C1 segment of cervical spinal cord (tissue), 14 donors: ENCODE results near the gene LY6G5C.

Source experiments
- DNase-seq, 14 donors: peaks; one replicate each; lab custom pipeline; 2025; lab: John Stamatoyannopoulos, UW

LY6G5C gene

DNA sequence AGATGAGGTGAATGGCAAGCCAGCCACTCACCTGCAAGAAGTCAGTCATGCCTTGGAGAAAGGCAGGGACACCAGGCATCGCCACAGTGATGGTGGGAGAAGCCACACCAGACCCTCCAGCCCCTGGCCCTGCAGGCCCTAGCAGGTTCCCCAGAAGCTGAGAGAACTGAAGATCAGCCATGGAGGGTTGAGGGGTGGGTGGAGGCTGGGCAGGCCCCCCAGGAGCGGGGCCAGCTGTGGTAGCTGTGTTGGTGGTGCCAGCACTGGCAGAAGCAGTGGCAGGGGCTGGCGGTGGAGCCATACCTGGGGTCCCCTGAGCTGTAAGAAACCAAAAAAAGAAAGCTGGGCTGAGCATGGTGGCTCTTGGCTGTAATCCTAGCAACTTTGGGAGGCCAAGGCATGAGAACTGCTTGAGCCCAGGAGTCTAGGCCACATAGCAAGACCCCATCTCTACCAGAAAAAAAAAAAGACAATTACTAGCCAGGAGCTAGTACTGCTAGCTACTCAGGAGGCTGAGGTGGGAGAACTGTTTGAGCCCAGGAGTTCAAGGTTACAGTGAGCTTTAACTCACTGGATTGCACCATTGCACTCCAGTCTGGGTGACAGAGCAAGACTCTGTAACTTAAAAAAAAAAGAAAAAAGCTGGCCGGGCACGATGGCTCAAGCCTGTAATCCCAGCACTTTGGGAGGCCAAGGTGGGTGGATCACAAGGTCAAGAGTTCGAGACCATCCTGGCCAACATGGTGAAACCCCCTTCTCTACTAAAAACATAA is 37.9 kb downstream of the LY6G5C start:
- DNase-seq: no peak

DNA sequence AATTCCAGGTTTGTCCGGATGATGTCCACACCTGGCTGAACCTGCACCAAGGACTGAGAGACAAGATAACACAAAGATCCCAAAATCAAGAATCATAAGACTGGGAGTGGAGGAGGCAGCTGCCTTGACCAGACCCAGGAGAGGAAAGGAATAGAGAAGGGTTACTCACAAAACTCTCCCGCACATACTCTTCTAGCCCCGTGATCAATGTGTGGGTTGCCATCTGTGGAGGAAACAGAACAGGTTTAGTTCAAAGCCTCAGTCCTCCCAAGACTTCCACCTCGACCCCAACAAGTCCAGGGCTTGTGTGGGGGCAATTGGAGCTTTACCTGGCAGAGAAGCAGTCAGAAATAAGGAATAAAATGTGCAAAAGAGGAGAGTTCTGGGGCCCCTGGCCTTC is 39.5 kb downstream of the LY6G5C start:
- DNase-seq: no peak

DNA sequence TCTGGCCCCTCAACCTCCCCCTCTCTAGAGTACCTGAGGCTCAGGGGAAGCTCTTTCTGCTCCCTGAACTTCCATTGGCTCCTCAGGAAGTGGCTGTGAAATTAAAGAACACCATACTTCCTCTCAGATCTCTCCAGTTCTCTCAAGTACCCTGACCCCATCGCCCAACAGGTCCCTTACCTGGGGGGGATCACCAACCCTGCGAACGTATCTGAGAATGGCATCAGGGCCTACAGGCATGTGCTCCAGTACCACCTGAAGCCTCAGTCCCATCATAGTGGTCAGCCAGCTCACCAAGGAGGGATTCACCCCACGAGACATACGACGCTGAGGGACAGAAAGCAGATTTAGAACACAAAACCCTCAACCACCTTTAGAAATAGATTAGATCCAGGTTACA is 40.3 kb downstream of the LY6G5C start:
- no peak for DNase-seq

DNA sequence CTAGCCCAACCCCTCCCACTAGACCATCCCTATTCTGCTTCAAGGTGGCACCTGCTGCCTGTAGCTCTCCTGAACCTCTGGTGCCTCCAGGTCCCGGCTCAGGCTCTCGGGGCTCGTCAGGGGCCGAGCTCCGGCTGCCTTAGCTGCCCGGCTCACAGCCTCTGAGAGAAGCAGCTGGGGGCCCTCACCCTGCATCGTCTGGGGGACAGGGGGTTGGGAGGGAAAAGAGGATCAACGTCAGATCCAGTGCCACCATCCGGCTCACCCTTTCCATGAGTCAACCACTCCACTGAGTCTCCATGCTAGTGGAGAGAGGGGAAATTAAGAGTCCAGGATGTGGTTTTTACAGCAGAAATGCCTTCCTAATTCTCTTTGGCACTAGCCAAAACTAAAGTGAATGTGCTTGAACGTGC is 41.4 kb downstream of the LY6G5C start:
- DNase-seq: no peak

DNA sequence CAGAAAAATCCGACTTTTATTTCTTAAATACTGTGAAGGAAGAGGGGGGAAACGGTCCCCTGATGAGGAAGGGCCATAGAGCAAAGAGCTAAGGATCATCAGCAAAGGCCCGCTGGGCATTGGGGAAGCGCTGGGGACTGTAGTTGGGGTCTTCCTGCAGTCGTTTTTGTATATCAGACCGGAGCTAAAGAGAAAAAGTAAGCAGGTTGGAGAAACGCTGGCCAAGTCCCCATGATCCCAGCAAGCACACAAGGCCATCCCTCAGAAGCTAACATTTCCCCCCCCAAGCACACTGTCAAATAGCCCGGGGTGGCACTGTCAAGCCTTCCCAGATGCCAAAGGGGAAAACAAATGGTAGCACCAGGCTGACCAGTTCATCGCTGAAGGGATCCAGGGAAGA is 41.8 kb downstream of the LY6G5C start:
- DNase-seq: no peak

DNA sequence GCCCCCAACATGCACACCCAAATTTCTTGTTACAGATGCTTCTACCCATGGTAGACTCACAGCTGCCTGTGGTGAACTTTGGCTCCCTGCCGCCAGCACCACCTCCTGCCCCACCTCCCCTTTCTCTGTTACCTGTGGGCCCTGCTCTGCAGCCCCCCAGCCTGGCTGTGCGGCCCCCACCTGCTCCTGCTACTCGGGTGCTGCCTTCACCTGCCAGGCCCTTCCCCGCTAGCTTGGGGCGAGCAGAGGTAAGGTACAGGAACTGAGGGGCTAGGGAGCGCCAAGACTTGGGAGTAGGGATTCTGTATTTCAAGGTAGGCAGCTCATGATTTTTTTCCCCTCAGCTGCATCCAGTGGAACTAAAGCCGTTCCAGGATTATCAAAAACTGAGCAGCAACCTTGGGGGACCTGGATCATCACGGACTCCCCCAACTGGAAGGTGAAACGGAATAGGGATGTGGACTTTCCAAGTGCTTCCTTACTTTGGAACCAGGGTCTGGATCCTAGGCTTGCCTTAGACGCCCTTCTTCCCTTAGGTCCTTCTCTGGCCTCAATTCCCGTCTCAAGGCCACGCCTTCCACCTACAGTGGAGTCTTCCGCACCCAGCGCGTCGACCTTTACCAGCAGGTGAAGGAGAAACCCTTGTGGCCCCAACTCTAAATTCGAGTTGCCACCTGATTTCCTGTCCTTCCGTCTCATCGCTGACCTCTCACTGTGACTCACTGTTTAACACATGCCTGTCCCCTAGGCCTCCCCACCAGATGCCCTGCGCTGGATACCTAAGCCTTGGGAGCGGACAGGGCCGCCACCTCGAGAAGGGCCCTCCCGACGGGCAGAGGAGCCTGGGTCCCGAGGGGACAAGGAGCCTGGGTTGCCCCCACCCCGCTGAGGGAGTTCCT is 43.9 kb downstream of the LY6G5C start:
- no peak for DNase-seq

DNA sequence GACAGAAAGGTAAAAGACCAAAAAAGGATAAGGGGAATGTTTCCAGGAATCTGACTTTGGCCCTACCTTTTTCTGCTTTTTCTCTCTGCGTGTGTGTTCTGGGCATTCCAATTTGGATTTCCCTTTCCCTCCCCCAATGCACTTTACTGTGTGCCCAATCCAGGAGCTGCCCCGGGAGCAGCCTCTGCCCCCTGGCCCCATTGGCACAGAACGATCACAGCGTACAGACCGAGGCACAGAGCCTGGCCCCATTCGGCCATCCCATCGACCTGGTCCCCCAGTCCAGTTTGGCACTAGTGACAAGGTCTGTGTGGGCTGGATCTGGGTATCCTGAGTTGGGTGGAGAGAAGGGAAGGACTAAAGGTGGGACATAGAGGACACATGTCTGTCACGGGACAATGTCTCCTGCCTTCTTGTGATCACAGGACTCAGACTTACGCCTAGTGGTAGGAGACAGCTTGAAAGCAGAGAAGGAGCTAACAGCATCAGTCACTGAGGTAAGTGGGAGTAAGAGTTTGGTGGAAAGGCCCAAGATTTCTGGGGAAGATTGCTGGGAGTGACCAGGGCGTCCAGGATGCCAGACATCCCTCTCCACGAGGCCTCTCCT is 45.8 kb downstream of the LY6G5C start:
- DNase-seq: no peak

DNA sequence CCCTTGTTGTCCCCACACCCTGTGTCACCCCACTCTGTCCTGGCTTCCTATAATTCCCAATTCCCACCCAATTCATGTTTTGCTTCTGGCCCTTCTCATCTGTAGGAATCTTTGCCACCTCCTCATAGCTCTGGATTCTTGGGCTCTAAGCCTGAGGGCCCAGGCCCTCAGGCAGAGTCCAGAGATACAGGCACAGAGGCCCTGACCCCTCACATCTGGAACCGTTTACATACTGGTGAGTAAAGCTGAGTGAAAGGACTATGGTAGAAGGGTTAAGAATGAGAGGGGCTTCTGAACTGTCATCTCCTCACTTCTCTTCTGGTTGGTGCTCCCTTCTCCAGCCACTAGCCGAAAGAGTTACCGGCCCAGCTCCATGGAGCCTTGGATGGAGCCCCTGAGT is 46.7 kb downstream of the LY6G5C start:
- DNase-seq: no peak

DNA sequence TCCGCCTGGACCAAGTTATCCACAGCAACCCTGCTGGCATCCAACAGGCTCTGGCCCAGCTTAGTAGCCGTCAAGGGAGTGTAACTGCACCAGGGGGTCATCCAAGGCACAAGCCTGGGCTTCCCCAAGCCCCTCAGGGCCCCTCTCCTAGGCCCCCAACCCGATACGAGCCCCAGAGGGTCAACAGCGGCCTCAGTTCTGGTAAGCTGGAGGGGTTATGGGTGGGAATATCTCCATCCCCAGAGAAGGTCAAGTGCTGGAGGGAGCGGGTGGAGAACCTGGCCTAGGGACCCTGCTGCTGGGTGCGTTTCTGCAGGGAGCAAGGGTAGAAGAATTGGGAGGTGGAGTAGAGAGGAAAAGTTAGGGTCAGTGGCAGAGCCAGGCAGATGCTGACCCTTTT is 47.4 kb downstream of the LY6G5C start:
- no peak for DNase-seq

DNA sequence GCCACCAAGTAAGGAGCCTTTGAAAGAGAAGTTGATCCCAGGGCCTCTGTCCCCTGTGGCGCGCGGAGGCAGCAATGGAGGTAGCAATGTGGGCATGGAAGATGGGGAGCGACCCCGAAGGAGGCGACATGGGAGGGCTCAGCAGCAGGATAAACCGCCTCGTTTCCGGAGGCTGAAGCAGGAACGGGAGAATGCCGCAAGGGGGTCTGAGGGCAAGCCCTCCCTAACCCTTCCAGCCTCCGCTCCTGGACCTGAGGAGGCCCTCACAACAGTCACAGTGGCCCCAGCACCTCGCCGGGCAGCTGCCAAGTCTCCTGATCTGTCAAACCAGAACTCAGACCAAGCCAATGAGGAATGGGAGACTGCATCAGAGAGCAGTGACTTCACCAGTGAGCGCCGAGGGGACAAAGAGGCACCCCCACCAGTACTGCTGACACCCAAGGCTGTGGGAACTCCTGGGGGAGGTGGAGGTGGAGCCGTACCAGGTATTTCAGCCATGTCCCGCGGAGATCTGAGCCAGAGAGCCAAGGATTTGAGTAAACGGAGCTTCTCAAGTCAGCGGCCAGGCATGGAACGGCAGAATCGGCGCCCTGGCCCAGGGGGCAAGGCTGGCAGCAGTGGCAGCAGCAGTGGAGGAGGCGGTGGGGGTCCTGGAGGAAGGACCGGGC is 48.5 kb downstream of the LY6G5C start:
- no peak for DNase-seq

DNA sequence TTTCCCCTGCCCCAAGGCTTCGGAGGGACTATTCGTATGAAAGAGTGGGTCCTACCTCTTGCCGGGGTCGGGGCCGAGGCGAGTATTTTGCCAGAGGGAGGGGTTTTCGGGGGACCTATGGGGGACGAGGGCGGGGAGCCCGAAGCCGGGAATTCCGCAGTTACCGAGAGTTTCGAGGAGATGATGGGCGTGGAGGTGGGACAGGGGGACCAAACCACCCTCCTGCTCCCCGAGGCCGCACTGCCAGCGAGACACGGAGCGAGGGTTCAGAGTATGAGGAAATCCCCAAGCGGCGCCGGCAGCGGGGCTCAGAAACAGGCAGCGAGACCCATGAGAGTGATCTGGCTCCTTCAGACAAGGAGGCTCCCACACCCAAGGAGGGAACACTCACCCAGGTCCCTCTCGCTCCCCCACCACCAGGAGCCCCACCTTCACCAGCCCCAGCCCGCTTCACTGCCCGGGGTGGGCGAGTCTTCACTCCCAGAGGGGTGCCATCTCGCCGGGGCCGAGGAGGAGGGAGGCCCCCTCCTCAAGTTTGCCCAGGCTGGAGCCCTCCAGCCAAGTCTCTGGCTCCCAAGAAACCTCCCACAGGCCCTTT is 49.1 kb downstream of the LY6G5C start:
- DNase-seq: no peak

DNA sequence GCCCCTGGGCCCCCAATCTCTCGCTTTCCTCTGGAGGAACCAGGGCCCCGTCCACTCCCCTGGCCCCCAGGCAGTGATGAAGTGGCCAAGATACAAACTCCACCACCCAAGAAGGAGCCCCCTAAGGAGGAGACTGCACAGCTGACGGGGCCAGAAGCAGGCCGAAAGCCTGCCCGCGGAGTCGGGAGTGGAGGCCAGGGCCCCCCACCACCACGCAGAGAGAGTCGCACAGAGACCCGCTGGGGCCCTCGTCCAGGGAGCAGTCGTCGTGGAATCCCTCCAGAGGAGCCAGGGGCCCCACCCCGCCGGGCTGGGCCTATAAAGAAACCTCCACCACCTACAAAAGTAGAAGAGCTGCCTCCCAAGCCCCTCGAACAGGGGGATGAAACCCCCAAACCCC is 49.7 kb downstream of the LY6G5C start:
- no peak for DNase-seq

DNA sequence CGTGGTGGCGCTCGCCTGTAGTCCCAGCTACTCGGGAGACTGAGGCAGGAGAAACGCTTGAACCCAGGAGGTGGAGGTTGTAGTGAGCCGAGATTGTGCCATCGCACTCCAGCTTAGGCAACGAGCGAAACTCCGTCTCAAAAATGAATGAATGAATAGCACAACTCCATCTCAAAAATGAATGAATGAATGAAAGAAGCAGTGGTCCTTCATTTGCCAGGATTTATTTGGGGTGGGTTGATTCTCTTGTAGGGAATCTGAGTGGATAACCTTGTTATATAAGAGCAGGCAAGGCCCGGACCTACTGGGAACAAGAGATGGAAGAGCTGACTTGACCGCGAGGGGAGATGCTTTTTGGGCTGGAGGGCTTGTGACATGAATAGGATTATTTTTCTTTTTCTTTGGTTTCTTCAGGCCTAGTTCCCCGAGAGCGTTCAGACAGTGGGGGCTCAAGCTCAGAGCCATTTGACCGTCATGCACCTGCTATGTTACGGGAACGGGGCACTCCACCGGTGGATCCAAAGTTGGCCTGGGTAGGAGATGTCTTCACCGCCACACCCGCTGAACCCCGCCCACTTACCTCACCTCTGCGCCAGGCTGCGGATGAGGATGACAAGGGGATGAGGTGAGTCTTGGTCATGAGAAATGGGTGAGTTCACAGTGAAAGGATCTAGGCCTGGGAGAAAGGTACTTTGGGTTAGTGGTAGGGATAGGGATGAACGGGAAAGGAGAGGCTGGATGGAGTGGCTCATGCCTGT is 50.5 kb downstream of the LY6G5C start:
- no peak for DNase-seq

DNA sequence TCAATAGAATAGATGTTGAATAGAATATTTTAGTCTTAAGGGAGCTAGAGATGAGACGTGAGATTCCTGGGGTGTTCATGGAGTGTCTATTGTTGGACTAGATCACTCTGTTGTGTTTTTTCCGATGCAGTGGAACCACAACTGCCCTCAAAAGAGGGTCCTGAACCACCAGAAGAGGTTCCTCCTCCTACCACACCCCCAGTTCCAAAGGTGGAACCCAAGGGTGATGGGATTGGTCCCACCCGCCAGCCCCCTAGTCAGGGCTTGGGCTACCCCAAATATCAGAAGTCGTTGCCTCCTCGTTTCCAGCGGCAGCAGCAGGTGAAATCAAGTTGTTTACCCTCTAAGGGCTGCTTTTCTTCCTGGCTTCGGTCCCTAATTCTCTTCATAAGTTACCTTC is 51.9 kb downstream of the LY6G5C start:
- no peak for DNase-seq

DNA sequence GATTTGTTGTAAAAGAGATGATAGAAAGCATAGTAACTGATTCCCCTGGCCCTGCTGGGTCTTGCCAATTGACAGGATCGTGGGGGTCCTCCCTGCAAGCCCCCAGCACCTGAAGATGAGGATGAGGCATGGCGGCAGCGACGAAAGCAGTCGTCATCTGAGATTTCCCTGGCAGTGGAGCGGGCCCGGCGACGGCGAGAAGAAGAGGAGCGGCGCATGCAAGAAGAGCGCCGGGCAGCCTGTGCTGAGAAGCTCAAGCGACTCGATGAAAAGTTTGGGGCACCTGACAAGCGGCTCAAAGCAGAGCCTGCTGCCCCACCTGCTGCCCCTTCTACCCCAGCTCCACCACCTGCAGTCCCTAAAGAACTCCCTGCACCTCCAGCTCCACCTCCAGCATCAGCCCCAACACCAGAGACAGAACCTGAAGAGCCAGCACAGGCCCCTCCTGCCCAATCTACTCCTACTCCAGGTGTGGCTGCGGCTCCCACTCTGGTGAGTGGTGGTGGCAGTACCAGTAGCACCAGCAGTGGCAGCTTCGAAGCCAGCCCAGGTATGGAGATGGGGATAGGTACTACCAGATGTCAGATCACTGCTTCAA is 53.1 kb downstream of the LY6G5C start:
- DNase-seq: no peak

DNA sequence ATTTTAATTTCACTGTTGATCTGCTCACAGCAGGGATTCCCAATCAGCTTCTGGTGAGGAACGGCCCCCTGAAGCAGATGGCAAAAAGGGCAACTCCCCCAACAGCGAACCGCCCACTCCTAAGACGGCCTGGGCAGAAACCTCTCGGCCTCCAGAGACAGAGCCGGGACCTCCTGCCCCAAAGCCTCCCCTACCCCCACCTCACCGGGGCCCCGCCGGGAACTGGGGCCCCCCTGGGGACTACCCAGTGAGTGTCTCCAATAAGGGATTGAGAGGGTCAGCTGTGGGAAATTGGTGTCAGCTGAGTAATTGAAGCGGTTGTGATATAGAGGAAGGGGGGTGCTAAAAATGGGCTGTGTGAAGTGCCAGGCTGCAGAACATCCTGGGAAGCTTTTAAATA is 53.9 kb downstream of the LY6G5C start:
- no peak for DNase-seq
